ENCODE results near the gene STX12.

DNA sequence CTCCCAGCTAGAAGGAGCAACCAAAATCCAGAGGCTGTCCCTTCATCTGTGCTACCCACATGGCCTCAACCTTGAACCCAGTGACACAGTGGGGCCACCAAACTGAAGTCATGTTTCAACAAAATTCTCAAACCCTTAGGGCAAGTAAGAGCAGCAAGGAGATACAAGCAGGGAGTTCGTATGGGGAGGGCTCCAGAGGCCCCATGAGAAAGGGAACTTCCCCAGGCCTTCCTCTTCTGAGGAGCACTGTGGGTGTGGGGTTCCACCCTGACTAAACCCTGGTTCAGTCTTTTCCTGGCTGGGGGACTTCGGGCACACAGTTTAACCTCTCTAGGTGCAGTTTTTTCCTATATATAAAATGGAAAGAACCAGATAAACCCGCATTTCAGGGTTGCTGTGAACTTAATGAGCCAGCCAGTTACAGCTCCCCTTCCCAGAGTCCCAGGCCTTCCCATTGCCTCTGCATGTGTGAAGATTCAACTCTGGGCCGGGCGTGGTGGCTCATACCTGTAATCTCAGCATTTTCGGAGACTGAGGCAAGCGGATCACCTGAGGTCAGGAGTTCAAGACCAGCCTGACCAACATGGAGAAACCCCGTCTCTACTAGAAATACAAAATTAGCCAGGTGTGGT lies 91.4 kb downstream of the STX12 start:
- TF ChIP-seq, protein P1, sequence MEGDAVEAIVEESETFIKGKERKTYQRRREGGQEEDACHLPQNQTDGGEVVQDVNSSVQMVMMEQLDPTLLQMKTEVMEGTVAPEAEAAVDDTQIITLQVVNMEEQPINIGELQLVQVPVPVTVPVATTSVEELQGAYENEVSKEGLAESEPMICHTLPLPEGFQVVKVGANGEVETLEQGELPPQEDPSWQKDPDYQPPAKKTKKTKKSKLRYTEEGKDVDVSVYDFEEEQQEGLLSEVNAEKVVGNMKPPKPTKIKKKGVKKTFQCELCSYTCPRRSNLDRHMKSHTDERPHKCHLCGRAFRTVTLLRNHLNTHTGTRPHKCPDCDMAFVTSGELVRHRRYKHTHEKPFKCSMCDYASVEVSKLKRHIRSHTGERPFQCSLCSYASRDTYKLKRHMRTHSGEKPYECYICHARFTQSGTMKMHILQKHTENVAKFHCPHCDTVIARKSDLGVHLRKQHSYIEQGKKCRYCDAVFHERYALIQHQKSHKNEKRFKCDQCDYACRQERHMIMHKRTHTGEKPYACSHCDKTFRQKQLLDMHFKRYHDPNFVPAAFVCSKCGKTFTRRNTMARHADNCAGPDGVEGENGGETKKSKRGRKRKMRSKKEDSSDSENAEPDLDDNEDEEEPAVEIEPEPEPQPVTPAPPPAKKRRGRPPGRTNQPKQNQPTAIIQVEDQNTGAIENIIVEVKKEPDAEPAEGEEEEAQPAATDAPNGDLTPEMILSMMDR (IDR thresholded peaks at IDR 0.05), result no peak
- TF ChIP-seq, protein P2, sequence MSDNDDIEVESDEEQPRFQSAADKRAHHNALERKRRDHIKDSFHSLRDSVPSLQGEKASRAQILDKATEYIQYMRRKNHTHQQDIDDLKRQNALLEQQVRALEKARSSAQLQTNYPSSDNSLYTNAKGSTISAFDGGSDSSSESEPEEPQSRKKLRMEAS (IDR thresholded peaks at IDR 0.05; ENCODE audit: low read depth), result no peak
- TF ChIP-seq TAF1 (IDR thresholded peaks at IDR 0.05; ENCODE audit: borderline replicate concordance, low read depth, low read length) (no peak), RFX5 (IDR thresholded peaks at IDR 0.05; ENCODE audit: low read length) (no peak), TEAD4 (IDR thresholded peaks at IDR 0.05; ENCODE audit: borderline replicate concordance, insufficient read depth) (no peak), JUND (IDR thresholded peaks at IDR 0.05) (no peak), FOSL2 (IDR thresholded peaks at IDR 0.05; ENCODE audit: borderline replicate concordance, low read depth) (no peak), SIN3A (IDR thresholded peaks at IDR 0.05; ENCODE audit: borderline replicate concordance, low read depth, low read length) (no peak), RCOR1 (IDR thresholded peaks at IDR 0.05; ENCODE audit: low read length) (no peak), CHD2 (IDR thresholded peaks at IDR 0.05; ENCODE audit: low read length, partially characterized antibody) (no peak)
- TF ChIP-seq, protein P3, sequence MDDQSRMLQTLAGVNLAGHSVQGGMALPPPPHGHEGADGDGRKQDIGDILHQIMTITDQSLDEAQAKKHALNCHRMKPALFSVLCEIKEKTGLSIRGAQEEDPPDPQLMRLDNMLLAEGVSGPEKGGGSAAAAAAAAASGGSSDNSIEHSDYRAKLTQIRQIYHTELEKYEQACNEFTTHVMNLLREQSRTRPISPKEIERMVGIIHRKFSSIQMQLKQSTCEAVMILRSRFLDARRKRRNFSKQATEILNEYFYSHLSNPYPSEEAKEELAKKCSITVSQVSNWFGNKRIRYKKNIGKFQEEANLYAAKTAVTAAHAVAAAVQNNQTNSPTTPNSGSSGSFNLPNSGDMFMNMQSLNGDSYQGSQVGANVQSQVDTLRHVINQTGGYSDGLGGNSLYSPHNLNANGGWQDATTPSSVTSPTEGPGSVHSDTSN (IDR thresholded peaks at IDR 0.05), result no peak

Data from SK-N-SH (cell line).